Fibroblast of skin of right quadriceps (primary cell): Measurements from ENCODE around the gene SETD6.
A peak's percentile ranks its signal among the peaks of the same experiment; 100 is the strongest.
"Not testable (repeated sequence)": the region's sequence is repeated elsewhere in the genome, so short reads cannot be mapped to it uniquely, and the experiment has no call there.

Source experiments
- DNase-seq: peaks from one replicate; pipeline ENCODE4 v3.0.0-alpha.2; 2013

The SETD6 gene

GRCh38 chr16:58515125-58515870 lies at the start of gene SETD6:
SETD6 (plus strand) TSS chr16:58515517; CDS start chr16:58515538, 21 bp downstream.
- DNase-seq, result peak; percentile 80

GRCh38 chr16:58465817-58466216 lies 49.5 kb upstream of the SETD6 start:
- no peak for DNase-seq

- no peak for DNase-seq
Measured at GRCh38 chr16:58466396-58466795, 48.9 kb upstream of the SETD6 start.

- no peak for DNase-seq
Measured at GRCh38 chr16:58467905-58468304, 47.4 kb upstream of the SETD6 start.

- no peak for DNase-seq
Measured at GRCh38 chr16:58471209-58471975, 43.9 kb upstream of the SETD6 start.

- no peak for DNase-seq
Measured at GRCh38 chr16:58472266-58472665, 43.1 kb upstream of the SETD6 start.

- no peak for DNase-seq
Measured at GRCh38 chr16:58472827-58473226, 42.5 kb upstream of the SETD6 start.

- DNase-seq, result no peak
Measured at GRCh38 chr16:58474296-58474695, 41.0 kb upstream of the SETD6 start.

GRCh38 chr16:58475091-58475619 lies 40.2 kb upstream of the SETD6 start:
- no peak for DNase-seq

- no peak for DNase-seq
Measured at GRCh38 chr16:58476791-58477190, 38.5 kb upstream of the SETD6 start.

- DNase-seq, result no peak
Measured at GRCh38 chr16:58478427-58478826, 36.9 kb upstream of the SETD6 start.

GRCh38 chr16:58481226-58481869 lies 34.0 kb upstream of the SETD6 start:
- DNase-seq, result no peak

GRCh38 chr16:58481931-58482330 lies 33.4 kb upstream of the SETD6 start:
- no peak for DNase-seq

- no peak for DNase-seq
Measured at GRCh38 chr16:58485184-58485887, 30.0 kb upstream of the SETD6 start.

- DNase-seq, result peak; percentile 70
Measured at GRCh38 chr16:58487566-58488351, 27.6 kb upstream of the SETD6 start.

GRCh38 chr16:58488531-58488930 lies 26.8 kb upstream of the SETD6 start:
- no peak for DNase-seq

GRCh38 chr16:58490065-58490464 lies 25.3 kb upstream of the SETD6 start:
- no peak for DNase-seq

GRCh38 chr16:58490539-58490938 lies 24.8 kb upstream of the SETD6 start:
- DNase-seq, result not testable (repeated sequence)

GRCh38 chr16:58492066-58492465 lies 23.3 kb upstream of the SETD6 start:
- no peak for DNase-seq

- no peak for DNase-seq
Measured at GRCh38 chr16:58492735-58493134, 22.6 kb upstream of the SETD6 start.

- no peak for DNase-seq
Measured at GRCh38 chr16:58493756-58494431, 21.4 kb upstream of the SETD6 start.
